H9 (cell line): ENCODE data around the gene RAB4B. TPM values are rescaled to one million over a fixed set of nuclear protein-coding genes. Genes with fewer than 3 reads are reported as not detected.

Experiments
- DNase-seq: peaks from one replicate; pipeline ENCODE4 v3.0.0-alpha.2; 2017
- H2AFZ ChIP-seq: one replicate; pipeline ENCODE4 v1.6.1; 2013; ENCODE audit warnings: mild to moderate bottlenecking, low read length, control low read depth, moderate library complexity
- H2AK5ac ChIP-seq: 2 replicates; pipeline ENCODE4 v1.6.1; 2013; ENCODE audit warnings: low read length, control low read depth, mixed read lengths; ENCODE audit not compliant: insufficient read length
- H2BK120ac ChIP-seq: one replicate; pipeline ENCODE4 v1.6.1; 2013; ENCODE audit warnings: low read depth, mild to moderate bottlenecking, low read length, control low read depth, inconsistent platforms; ENCODE audit not compliant: poor library complexity, severe bottlenecking
- H2BK12ac ChIP-seq: 2 replicates; pipeline ENCODE4 v1.6.1; 2013; ENCODE audit warnings: low read length, control low read depth, mixed read lengths, low read depth; ENCODE audit not compliant: insufficient read length
- H2BK15ac ChIP-seq: 2 replicates; pipeline ENCODE4 v1.6.1; 2013; ENCODE audit warnings: low read depth, low read length, control low read depth
- H2BK20ac ChIP-seq: one replicate; pipeline ENCODE4 v1.6.1; 2013; ENCODE audit warnings: low read depth, mild to moderate bottlenecking, low read length, control low read depth, inconsistent platforms; ENCODE audit not compliant: poor library complexity, severe bottlenecking
- H2BK5ac ChIP-seq: 2 replicates; pipeline ENCODE4 v1.6.1; 2013; ENCODE audit warnings: low read length, control low read depth, mixed read lengths; ENCODE audit not compliant: insufficient read length
- H3K14ac ChIP-seq: 2 replicates; pipeline ENCODE4 v1.6.1; 2013; ENCODE audit warnings: low read length, control low read depth; ENCODE audit not compliant: insufficient read depth
- H3K18ac ChIP-seq: 2 replicates; pipeline ENCODE4 v1.6.1; 2013; ENCODE audit warnings: low read depth, mild to moderate bottlenecking, mixed read lengths, low read length, control low read depth; ENCODE audit not compliant: insufficient read length
- H3K23ac ChIP-seq: 2 replicates; pipeline ENCODE4 v1.6.1; 2013; ENCODE audit warnings: low read length, control low read depth, mixed read lengths, low read depth; ENCODE audit not compliant: insufficient read length
- H3K23me2 ChIP-seq: 2 replicates; pipeline ENCODE4 v1.6.1; 2013; ENCODE audit warnings: low read depth, mild to moderate bottlenecking, mixed read lengths, low read length, control low read depth; ENCODE audit not compliant: insufficient read length, poor library complexity, severe bottlenecking
- H3K27ac ChIP-seq: 2 replicates; pipeline ENCODE4 v1.5.1; 2013; ENCODE audit warnings: low read length, control low read depth, mixed read lengths, low read depth; ENCODE audit not compliant: insufficient read length
- H3K27me3 ChIP-seq: 2 replicates; pipeline ENCODE4 v1.6.1; 2013; ENCODE audit warnings: low read length, control low read depth, inconsistent platforms; ENCODE audit not compliant: insufficient read depth
- H3K4ac ChIP-seq: 2 replicates; pipeline ENCODE4 v1.6.1; 2013; ENCODE audit warnings: low read depth, mild to moderate bottlenecking, control low read depth, inconsistent platforms, low read length, moderate library complexity
- H3K4me1 ChIP-seq: 2 replicates; pipeline ENCODE4 v1.6.1; 2013; ENCODE audit warnings: low read length, control low read depth, inconsistent platforms; ENCODE audit not compliant: insufficient read depth
- H3K4me2 ChIP-seq: 2 replicates; pipeline ENCODE4 v1.6.1; 2013; ENCODE audit warnings: low read length, control low read depth, mixed read lengths; ENCODE audit not compliant: insufficient read length, insufficient read depth
- H3K56ac ChIP-seq: 2 replicates; pipeline ENCODE4 v1.6.1; 2013; ENCODE audit warnings: low read depth, mild to moderate bottlenecking, mixed read lengths, low read length, control low read depth; ENCODE audit not compliant: insufficient read length
- H3K79me1 ChIP-seq: 2 replicates; pipeline ENCODE4 v1.6.1; 2013; ENCODE audit warnings: low read depth, mild to moderate bottlenecking, moderate library complexity, low read length, control low read depth, inconsistent platforms; ENCODE audit not compliant: insufficient read depth, poor library complexity, severe bottlenecking
- H3K79me2 ChIP-seq: 2 replicates; pipeline ENCODE4 v1.6.1; 2013; ENCODE audit warnings: low read length, control low read depth, inconsistent platforms; ENCODE audit not compliant: insufficient read depth
- H3K9ac ChIP-seq: 2 replicates; pipeline ENCODE4 v1.6.1; 2013; ENCODE audit warnings: low read length, control low read depth, mixed read lengths; ENCODE audit not compliant: insufficient read length; ENCODE audit errors: extremely low read depth
- H3K9me3 ChIP-seq: one replicate; pipeline ENCODE4 v1.6.1; 2013; ENCODE audit warnings: low read depth, low read length, inconsistent platforms; ENCODE audit not compliant: control insufficient read depth
- H3T11ph ChIP-seq: one replicate; pipeline ENCODE4 v1.6.1; 2013; ENCODE audit warnings: mild to moderate bottlenecking, low read length, control low read depth, inconsistent platforms
- H4K20me1 ChIP-seq: one replicate; pipeline ENCODE4 v1.6.1; 2013; ENCODE audit not compliant: control insufficient read depth, insufficient read length, insufficient read depth
- H4K5ac ChIP-seq: 2 replicates; pipeline ENCODE4 v1.6.1; 2013; ENCODE audit warnings: low read depth, mild to moderate bottlenecking, mixed read lengths, low read length, control low read depth; ENCODE audit not compliant: insufficient read length
- H4K8ac ChIP-seq: replicated peaks from 2 replicates; pipeline ENCODE4 v1.6.1; 2013; ENCODE audit warnings: low read length, control low read depth, mixed read lengths, low read depth; ENCODE audit not compliant: insufficient read length
- H4K91ac ChIP-seq: 2 replicates; pipeline ENCODE4 v1.6.1; 2013; ENCODE audit warnings: low read depth, mild to moderate bottlenecking, moderate library complexity, mixed read lengths, low read length, control low read depth; ENCODE audit not compliant: insufficient read length
- H3K27ac Mint-ChIP-seq, 3 experiments: 2 replicates in 2 of 3; 3 replicates in 1 of 3; pipeline ENCODE4 v1.8.0; 2020 to 2021; ENCODE audit warnings: mixed read lengths in 3 of 3, mild to moderate bottlenecking in 1 of 3, moderate library complexity in 1 of 3
- H3K27me3 Mint-ChIP-seq: 2 replicates; pipeline ENCODE4 v1.8.0; 2021; ENCODE audit warnings: low read depth, mild to moderate bottlenecking, moderate library complexity, mixed read lengths
- H3K36me3 Mint-ChIP-seq, 3 experiments: 2 replicates in 2 of 3; 3 replicates in 1 of 3; pipeline ENCODE4 v1.8.0; 2020 to 2021; ENCODE audit warnings: low read depth in 3 of 3, mixed read lengths in 3 of 3; ENCODE audit not compliant: insufficient read depth in 1 of 3
- H3K4me1 Mint-ChIP-seq, 2 experiments: 2 replicates each; pipeline ENCODE4 v1.8.0; 2020; ENCODE audit warnings: mixed read lengths in 2 of 2
- H3K4me3 Mint-ChIP-seq, 2 experiments: 2 replicates in 1 of 2; 3 replicates in 1 of 2; pipeline ENCODE4 v1.8.0; 2020 to 2021; ENCODE audit warnings: mild to moderate bottlenecking in 2 of 2, mixed read lengths in 2 of 2, moderate library complexity in 1 of 2
- H3K9me3 Mint-ChIP-seq, 2 experiments: 2 replicates in 1 of 2; 3 replicates in 1 of 2; pipeline ENCODE4 v1.8.0; 2020; ENCODE audit warnings: mild to moderate bottlenecking in 2 of 2, mixed read lengths in 2 of 2, moderate library complexity in 1 of 2
- WGBS: extraction: QIAGEN DNeasy Blood & Tissue Kit; methylation state at CpG from one replicate; pipeline ENCODE4 v1.1.7; 2013; ENCODE audit warnings: missing lambda C conversion rate, low lambda C conversion rate, mixed read lengths; ENCODE audit not compliant: insufficient read length; ENCODE audit errors: extremely low coverage; 5-methylcytosine and 5-hydroxymethylcytosine counted together
- total RNA-seq: library from RNA; stranded (reverse); gene quantifications from 2 replicates; pipeline ENCODE4 v1.2.1, GENCODE V29; 2021
- TF ChIP-seq, protein P1 (sequence below): fragments of 200-600 bp; sonication (generic); conservative IDR thresholded peaks from 3 replicates; pipeline ENCODE4 v1.8.0; 2021; ENCODE audit warnings: antibody characterized with exemption, mild to moderate bottlenecking

Gene RAB4B
- total RNA-seq, 1 experiment from 2014 or later: 26.8 TPM

DNA sequence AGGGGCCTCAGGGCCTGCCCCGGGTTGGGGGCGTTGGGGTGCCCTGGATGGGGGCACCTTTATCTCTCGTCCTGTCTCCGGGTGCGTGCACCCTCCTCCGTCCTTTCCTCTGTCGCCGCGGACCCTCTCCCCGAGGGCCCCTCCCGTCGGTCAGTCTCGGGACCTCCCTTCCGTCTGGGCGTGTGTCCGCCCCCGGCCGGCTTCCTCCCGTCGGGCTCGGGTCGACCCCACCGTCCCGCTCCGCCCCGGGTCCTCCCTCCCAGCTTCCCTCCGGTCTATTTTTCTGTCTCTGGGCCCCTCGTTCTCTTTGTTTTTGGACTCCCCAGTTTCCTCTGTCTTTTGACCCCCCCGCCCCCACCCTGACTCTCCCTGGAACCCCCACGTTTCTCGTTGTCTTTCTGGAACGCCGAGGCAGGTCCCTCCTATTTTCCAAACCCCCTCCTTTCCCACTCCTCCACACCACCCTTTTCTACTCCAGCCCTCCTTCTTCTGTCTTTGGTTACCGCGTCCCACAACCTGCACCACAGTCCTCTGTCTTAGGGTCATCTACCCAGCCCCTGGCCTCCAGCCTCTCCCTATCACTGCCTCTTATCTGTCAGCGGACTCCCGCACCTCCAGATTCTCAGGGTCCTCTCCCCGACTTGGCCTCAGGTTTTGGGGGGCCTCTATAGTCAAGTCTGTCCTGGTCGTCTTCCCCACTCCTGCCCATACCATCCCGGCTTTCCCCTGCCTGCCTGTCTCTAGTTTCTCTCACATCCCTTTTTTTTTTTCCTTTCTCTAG lies 21.7 kb downstream of the RAB4B start:
- peaks cover 40 to 52% of the 10 kb centered on the region in 2 experiments for H3K4me1 Mint-ChIP-seq

More for the DNA sequence above, 21.7 kb downstream of the RAB4B start:
- Histone ChIP-seq H2BK5ac (no peak overlapping the region), H4K8ac (no peak overlapping the region), H3K56ac (no peak overlapping the region), H3K79me2 (peaks cover 22% of the 10 kb centered on the region; the same call in 1 of the 2 replicates), H3T11ph (no peak overlapping the region), H3K9ac (peak overlapping the region; percentile 87), H3K4me1 (peaks cover 4% of the 10 kb centered on the region; the same call in 1 of the 2 replicates), H2BK120ac (no peak overlapping the region), H4K20me1 (peaks cover 2% of the 10 kb centered on the region), H3K79me1 (peaks cover 8% of the 10 kb centered on the region), H3K14ac (peak overlapping the region; percentile 62), H2AK5ac (no peak overlapping the region), H3K4ac (no peak overlapping the region), H2BK15ac (no peak overlapping the region), H3K18ac (peak overlapping the region; percentile 80), H3K23ac (no peak overlapping the region), H2BK20ac (no peak overlapping the region), H3K23me2 (peaks cover 9% of the 10 kb centered on the region), H3K4me2 (peak overlapping the region; percentile 82), H4K5ac (no peak overlapping the region), H2AFZ (no peak overlapping the region), H4K91ac (no peak overlapping the region), H3K27ac (no peak overlapping the region), H3K9me3 (no peaks in the 10 kb centered on the region), H3K27me3 (no peaks in the 10 kb centered on the region), H2BK12ac (no peak overlapping the region)
- TF ChIP-seq, protein P1, sequence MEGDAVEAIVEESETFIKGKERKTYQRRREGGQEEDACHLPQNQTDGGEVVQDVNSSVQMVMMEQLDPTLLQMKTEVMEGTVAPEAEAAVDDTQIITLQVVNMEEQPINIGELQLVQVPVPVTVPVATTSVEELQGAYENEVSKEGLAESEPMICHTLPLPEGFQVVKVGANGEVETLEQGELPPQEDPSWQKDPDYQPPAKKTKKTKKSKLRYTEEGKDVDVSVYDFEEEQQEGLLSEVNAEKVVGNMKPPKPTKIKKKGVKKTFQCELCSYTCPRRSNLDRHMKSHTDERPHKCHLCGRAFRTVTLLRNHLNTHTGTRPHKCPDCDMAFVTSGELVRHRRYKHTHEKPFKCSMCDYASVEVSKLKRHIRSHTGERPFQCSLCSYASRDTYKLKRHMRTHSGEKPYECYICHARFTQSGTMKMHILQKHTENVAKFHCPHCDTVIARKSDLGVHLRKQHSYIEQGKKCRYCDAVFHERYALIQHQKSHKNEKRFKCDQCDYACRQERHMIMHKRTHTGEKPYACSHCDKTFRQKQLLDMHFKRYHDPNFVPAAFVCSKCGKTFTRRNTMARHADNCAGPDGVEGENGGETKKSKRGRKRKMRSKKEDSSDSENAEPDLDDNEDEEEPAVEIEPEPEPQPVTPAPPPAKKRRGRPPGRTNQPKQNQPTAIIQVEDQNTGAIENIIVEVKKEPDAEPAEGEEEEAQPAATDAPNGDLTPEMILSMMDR: no peak
- no peak for DNase-seq
- no peaks in the 10 kb centered on the region; the same call in none of the 2 replicates for H3K27me3 Mint-ChIP-seq
- peak overlapping the region; percentile 94 to 98 (median 95) for H3K27ac Mint-ChIP-seq
- no peaks in the 10 kb centered on the region; a peak in 2 of 5 replicates for H3K9me3 Mint-ChIP-seq
- H3K36me3 Mint-ChIP-seq: peaks cover 16 to 41% (median 40%) of the 10 kb centered on the region in 3 experiments; a peak in 6 of 7 replicates
- no CpG with 5 or more reads among the region's 40 CpGs for WGBS
- peak overlapping the region; percentile 93 to 96 for H3K4me3 Mint-ChIP-seq
